Cardiac muscle cell (in vitro differentiated cells and primary cell): Measurements from ENCODE around the gene RDH16. TPM values are rescaled to one million over a fixed set of nuclear protein-coding genes. Genes with fewer than 3 reads are reported as not detected.

Experiments used
- DNase-seq, 2 donors: peaks; one replicate each; pipeline versions ENCODE4 v3.0.0 to v3.0.0-alpha.2; 2010 to 2017; ENCODE audit warnings: low read depth in 1 of 2, low spot score in 1 of 2
- H3K27ac ChIP-seq: fragments of 200-600 bp; sonication (generic); 2 replicates; pipeline ENCODE4 v1.5.1; 2016
- H3K27me3 ChIP-seq: fragments of 200-600 bp; sonication (generic); 2 replicates; pipeline ENCODE4 v1.6.0; 2016; ENCODE audit warnings: control low read depth
- H3K36me3 ChIP-seq: fragments of 200-600 bp; sonication (generic); 2 replicates; pipeline ENCODE4 v1.5.1; 2016; ENCODE audit warnings: control low read depth
- H3K4me1 ChIP-seq: fragments of 200-600 bp; sonication (generic); 2 replicates; pipeline ENCODE4 v1.8.1; 2017; ENCODE audit warnings: low read depth, mild to moderate bottlenecking, mixed run types
- H3K4me3 ChIP-seq: fragments of 200-600 bp; sonication (generic); 2 replicates; pipeline ENCODE4 v1.5.1; 2016; ENCODE audit warnings: mild to moderate bottlenecking
- H3K9me3 ChIP-seq: fragments of 200-600 bp; sonication (generic); 2 replicates; pipeline ENCODE4 v1.5.1; 2017; ENCODE audit warnings: low read depth, mild to moderate bottlenecking, control low read depth
- CTCF ChIP-seq: IDR thresholded peaks from 2 replicates; pipeline ENCODE4 v1.5.1; 2012; ENCODE audit warnings: low read depth, mild to moderate bottlenecking, low read length
- polyA plus RNA-seq: library from polyadenylated mRNA; unstranded; fragments of >200 nt; fragmentation: Nextera tagmentation; extraction: Ambion mirVana; gene quantifications from 2 replicates; pipeline ENCODE4 v1.2.1, GENCODE V29; 2016
- total RNA-seq: library from RNA; depleted of rRNA; stranded (reverse); fragments of >200 nt; gene quantifications from 2 replicates; pipeline ENCODE4 v1.2.3, GENCODE V29; 2016

Gene RDH16
- total and polyA plus RNA-seq, 2 experiments from 2014 or later = 0.92 to 2.6 TPM

DNA sequence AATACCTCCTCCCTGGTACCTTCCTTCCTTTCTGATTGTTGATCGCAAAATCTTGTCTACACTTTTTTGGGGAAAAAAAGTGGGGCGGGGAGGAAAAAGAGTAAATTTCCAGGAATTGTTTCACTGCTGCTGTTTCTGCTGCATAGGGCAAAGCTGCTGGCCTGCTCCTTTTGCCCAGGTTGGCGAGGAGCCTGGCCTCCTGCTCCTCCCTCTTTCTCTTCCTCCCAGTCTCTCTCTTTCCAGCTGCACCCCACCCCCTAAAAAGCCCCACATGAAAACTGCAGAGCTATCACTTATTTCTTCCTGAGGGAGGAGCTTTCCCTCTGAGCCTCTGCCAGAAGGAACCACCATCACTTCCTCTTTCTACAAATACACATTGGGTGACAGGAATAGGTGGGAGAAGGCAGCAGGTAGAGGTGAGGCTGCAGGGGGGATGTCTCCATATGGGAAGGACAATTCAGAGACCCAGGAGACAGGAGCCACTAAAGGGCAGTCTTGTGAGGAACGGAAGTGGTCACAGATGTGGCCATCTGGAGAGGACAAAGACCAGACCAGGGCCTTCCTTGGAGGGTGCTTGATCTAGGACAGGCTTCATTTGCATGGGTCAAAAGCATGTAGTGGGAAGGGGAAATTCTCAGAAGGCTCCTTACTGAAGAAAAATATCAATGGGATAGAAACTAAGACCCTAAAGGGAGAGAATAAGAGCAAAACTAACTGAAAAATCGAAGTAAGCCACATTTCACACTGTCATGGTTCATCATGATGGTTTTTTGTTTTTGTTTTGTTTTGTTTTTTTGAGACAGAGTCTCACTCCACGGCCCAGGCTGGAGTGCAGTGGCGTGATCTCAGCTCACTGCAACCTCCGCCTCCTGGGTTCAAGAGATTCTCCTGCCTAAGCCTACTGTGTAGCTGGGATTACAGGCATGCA, 34.2 kb upstream of the RDH16 start:
- TF ChIP-seq CTCF = no peak
- H3K9me3 ChIP-seq = no peaks in the 10 kb centered on the region
- no peaks in the 10 kb centered on the region for H3K36me3 ChIP-seq
- H3K4me3 ChIP-seq = no peak overlapping the region
- peak in 1 of 2 donors; percentile 61 for DNase-seq
- H3K27ac ChIP-seq = no peak overlapping the region
- H3K27me3 ChIP-seq = no peaks in the 10 kb centered on the region
- H3K4me1 ChIP-seq = peaks cover 23% of the 10 kb centered on the region

- H3K27ac ChIP-seq = no peak overlapping the region
- no peak for TF ChIP-seq CTCF
- peaks cover 23% of the 10 kb centered on the region for H3K4me1 ChIP-seq
- H3K9me3 ChIP-seq = no peaks in the 10 kb centered on the region
- no peaks in the 10 kb centered on the region for H3K36me3 ChIP-seq
- DNase-seq = no peak
- no peak overlapping the region for H3K4me3 ChIP-seq
- H3K27me3 ChIP-seq = no peaks in the 10 kb centered on the region
Observed at GRCh38 chr12:56990648-56991318, 33.4 kb upstream of the RDH16 start.

DNA sequence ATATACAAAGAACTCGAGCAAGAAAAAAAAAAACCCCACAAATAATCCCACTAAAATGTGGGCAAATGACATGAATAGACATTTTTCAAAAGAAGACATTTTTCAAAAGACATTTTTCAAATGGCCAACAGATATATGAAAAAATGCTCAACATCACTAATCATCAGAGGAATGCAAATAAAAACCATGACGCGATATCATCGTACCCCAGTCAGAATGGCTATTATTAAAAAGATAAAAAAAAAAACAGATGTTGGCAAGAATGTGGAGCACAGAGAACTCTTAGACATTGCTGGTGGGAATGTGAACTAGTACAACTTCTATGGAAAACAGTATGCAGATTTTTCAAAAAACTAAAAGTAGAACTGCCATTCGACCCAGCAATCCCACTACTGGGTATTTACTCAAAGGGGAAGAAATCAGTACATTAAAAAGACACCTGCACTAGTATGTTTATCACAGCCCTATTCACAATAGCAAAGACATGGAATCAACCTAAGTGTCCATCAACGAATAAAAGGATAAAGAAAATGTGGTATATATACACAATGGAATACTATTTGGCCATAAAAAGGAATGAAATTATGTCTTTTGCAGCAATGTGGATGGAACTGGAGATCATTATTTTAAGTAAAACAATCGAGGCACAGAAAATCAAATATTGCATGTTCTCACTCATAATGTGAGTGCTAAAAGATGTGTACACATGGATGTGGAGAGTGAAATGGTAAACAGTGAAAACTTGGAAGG, 32.6 kb upstream of the RDH16 start:
- no peak overlapping the region for H3K27ac ChIP-seq
- no peaks in the 10 kb centered on the region for H3K36me3 ChIP-seq
- DNase-seq = no peak
- no peaks in the 10 kb centered on the region for H3K9me3 ChIP-seq
- H3K27me3 ChIP-seq = no peaks in the 10 kb centered on the region
- H3K4me1 ChIP-seq = peaks cover 23% of the 10 kb centered on the region
- TF ChIP-seq CTCF = no peak
- H3K4me3 ChIP-seq = no peak overlapping the region

GRCh38 chr12:56988207-56988739, 30.9 kb upstream of the RDH16 start:
- no peaks in the 10 kb centered on the region for H3K36me3 ChIP-seq
- no peak for TF ChIP-seq CTCF
- DNase-seq = peak; percentile 57 to 64
- no peaks in the 10 kb centered on the region for H3K9me3 ChIP-seq
- H3K27me3 ChIP-seq = no peaks in the 10 kb centered on the region
- H3K4me1 ChIP-seq = peaks cover 23% of the 10 kb centered on the region
- H3K27ac ChIP-seq = peak overlapping the region; percentile 80
- no peak overlapping the region for H3K4me3 ChIP-seq

DNA sequence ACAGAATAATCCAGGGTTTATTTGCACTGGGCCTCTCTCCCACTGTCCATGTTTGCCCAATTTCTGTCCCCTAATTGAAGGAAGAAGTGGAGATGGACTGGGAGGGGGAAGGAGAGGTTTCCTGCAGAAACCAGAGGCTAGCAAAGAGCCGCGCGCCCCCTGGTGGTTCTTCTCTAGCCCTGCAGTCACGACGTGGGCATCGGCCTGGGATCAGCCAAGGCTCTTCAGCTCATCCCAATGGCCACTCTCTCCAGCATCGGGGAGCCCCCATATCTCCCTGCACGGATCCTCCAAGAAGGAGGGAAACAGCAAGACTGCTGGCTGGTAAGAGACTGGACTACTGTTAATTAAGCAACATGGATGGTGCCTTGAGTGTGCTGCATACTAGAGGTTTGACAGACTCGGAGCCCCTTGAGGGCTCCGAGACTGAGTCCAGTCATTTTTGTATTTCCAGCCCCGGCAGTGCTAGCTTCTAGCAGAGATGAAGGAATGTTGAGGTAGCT, 30.2 kb upstream of the RDH16 start:
- Histone ChIP-seq H3K4me1 (peaks cover 23% of the 10 kb centered on the region), H3K27ac (peak overlapping the region; percentile 80), H3K36me3 (no peaks in the 10 kb centered on the region), H3K9me3 (no peaks in the 10 kb centered on the region), H3K27me3 (no peaks in the 10 kb centered on the region), H3K4me3 (no peak overlapping the region)
- TF ChIP-seq CTCF = peak; percentile 99
- peak; percentile 87 to 88 for DNase-seq
